Loucy (cell line): Measurements from ENCODE around the gene ZBTB16.

Experiments used
- H2AFZ ChIP-seq: fragments of 200-600 bp; sonication (generic); 2 replicates; pipeline ENCODE4 v1.6.0; 2016; ENCODE audit warnings: antibody characterized with exemption, mild to moderate bottlenecking, low read length, moderate library complexity
- H3F3A ChIP-seq: fragments of 200-600 bp; 2 replicates; pipeline ENCODE4 v1.6.0; 2016; ENCODE audit warnings: antibody characterized with exemption, low read depth, mild to moderate bottlenecking
- H3K27me3 ChIP-seq: fragments of 200-600 bp; sonication (generic); 2 replicates; pipeline ENCODE4 v1.6.1; 2014; ENCODE audit warnings: low read length, mild to moderate bottlenecking; ENCODE audit not compliant: insufficient read depth, poor library complexity, severe bottlenecking
- H3K36me3 ChIP-seq: fragments of 200-600 bp; sonication (generic); 2 replicates; pipeline ENCODE4 v1.6.1; 2016; ENCODE audit warnings: low read length; ENCODE audit not compliant: insufficient read depth
- H3K4me1 ChIP-seq: fragments of 200-600 bp; sonication (generic); 2 replicates; pipeline ENCODE4 v1.5.1; 2014; ENCODE audit warnings: low read length, mild to moderate bottlenecking; ENCODE audit not compliant: insufficient read depth, poor library complexity, severe bottlenecking
- H3K4me2 ChIP-seq: fragments of 200-600 bp; sonication (generic); 2 replicates; pipeline ENCODE4 v1.6.0; 2014; ENCODE audit warnings: antibody characterized with exemption, low read length, low read depth, mild to moderate bottlenecking; ENCODE audit not compliant: poor library complexity, severe bottlenecking
- H3K4me3 ChIP-seq: fragments of 200-600 bp; sonication (generic); 2 replicates; pipeline ENCODE4 v1.5.1; 2014; ENCODE audit warnings: low read length, mild to moderate bottlenecking, mixed read lengths; ENCODE audit not compliant: poor library complexity, severe bottlenecking
- H3K79me2 ChIP-seq: fragments of 200-600 bp; sonication (generic); 2 replicates; pipeline ENCODE4 v1.6.1; 2014; ENCODE audit warnings: low read length; ENCODE audit not compliant: insufficient read depth
- H3K9ac ChIP-seq: fragments of 200-600 bp; sonication (generic); 2 replicates; pipeline ENCODE4 v1.6.0; 2014; ENCODE audit warnings: mild to moderate bottlenecking, low read depth, low read length, moderate library complexity; ENCODE audit not compliant: poor library complexity, severe bottlenecking
- H3K9me2 ChIP-seq: fragments of 200-600 bp; sonication (generic); replicated peaks from 2 replicates; pipeline ENCODE4 v1.6.1; 2016; ENCODE audit warnings: low read depth, low read length, mixed read lengths
- H3K9me3 ChIP-seq: fragments of 200-600 bp; sonication (generic); 2 replicates; pipeline ENCODE4 v1.6.1; 2014; ENCODE audit warnings: mild to moderate bottlenecking, antibody characterized with exemption, low read length, low read depth; ENCODE audit not compliant: insufficient read depth
- H4K20me1 ChIP-seq: fragments of 200-600 bp; sonication (generic); 2 replicates; pipeline ENCODE4 v1.6.0; 2014; ENCODE audit warnings: antibody characterized with exemption, low read length, mild to moderate bottlenecking; ENCODE audit not compliant: insufficient read depth, poor library complexity, severe bottlenecking
- CTCF ChIP-seq: fragments of 200-600 bp; sonication (generic); conservative IDR thresholded peaks from 2 replicates; pipeline ENCODE4 v1.5.1; 2014; ENCODE audit warnings: mild to moderate bottlenecking, antibody characterized with exemption, low read length
- EZH2phosphoT487 ChIP-seq: fragments of 200-600 bp; IDR thresholded peaks from 2 replicates; pipeline ENCODE4 v1.6.1; 2018; ENCODE audit warnings: antibody characterized with exemption, mild to moderate bottlenecking, moderate library complexity, borderline replicate concordance

Gene ZBTB16

DNA sequence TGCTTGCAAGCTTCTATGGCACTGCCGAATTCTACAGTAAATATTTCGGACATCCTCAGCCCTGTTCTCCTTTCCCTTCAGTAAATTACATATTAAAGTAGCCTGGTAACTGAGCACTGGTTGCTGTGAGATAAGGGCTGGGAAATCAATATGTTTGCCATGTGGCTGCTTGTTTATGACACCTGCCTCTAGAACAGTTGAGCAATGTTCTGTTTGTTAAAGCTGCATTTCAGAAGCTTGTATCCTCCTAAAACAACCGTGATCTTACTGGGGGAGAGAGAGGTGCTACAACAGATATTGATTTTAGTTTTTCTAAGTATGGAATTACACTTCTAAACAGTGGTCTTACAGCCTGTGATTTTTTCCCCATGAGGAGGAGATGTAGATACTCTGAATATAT lies 39.4 kb downstream of the ZBTB16 start:
- Histone ChIP-seq H3K4me2 (peak overlapping the region; percentile 14), H3K4me1 (peaks cover 75% of the 10 kb centered on the region), H3K79me2 (no peaks in the 10 kb centered on the region), H3K9me2 (no peaks in the 10 kb centered on the region), H3K9ac (peak overlapping the region; percentile 53), H3K4me3 (no peak overlapping the region), H3K36me3 (no peaks in the 10 kb centered on the region), H3F3A (0 out of 2 replicates have a peak, but pooled peaks cover under 1% of the 10 kb centered on the region), H4K20me1 (no peaks in the 10 kb centered on the region), H2AFZ (no peak overlapping the region), H3K27me3 (no peaks in the 10 kb centered on the region), H3K9me3 (no peaks in the 10 kb centered on the region)
- TF ChIP-seq CTCF (no peak), EZH2phosphoT487 (no peak)

GRCh38 chr11:114099392-114100178 lies 40.1 kb downstream of the ZBTB16 start:
- Histone ChIP-seq H4K20me1 (no peaks in the 10 kb centered on the region), H3K4me3 (no peak overlapping the region), H3K36me3 (no peaks in the 10 kb centered on the region), H3K9me2 (no peaks in the 10 kb centered on the region), H3K4me1 (peaks cover 81% of the 10 kb centered on the region), H3K9ac (peak overlapping the region; percentile 53), H3K27me3 (no peaks in the 10 kb centered on the region), H3F3A (0 out of 2 replicates have a peak, but pooled peaks cover 3% of the 10 kb centered on the region), H2AFZ (no peak overlapping the region), H3K4me2 (peak overlapping the region; percentile 14), H3K9me3 (no peaks in the 10 kb centered on the region), H3K79me2 (no peaks in the 10 kb centered on the region)
- TF ChIP-seq EZH2phosphoT487: no peak
- TF ChIP-seq CTCF: no peak

DNA sequence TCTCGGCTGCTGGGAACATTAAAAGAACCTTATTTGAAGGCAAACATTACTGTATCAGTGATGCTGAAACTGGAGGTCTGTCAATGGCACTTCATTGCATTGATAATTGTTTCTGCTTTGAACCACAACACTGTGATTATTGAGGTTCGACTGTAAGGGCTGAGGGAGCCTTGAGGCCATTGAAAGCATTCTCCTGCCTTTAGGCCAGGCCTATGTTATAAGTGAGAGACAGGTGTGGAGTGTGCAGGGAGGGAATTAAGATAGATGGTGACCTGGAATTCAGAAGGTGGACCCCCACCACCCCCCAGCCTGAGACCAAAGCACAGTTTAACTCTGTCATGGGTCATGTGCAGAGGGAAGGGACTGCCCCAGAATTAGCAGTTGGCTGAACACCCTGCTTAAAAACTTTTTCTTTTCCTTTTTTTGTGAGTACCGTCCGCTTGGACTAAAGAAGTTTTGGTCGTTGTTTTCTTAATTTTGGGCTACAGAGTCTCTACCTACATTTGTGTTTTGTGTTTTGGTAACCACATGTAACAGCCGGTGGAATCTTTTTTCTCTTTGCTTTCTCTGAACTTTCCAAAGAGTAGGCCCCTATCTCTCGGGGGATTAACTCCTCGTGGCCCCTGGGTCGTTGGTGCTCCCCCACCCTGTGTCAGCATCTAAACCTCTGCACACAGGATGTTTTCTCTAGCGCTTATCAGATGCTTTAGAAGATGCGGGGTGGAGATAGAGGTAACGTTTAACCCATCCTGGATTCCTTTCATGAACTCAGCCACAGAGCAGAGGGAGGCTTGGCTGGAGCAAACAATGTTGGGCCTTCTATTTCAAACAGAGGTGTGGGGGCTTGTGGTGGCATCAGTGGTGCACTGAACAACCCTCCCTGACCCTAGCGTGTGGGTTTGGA lies 43.7 kb downstream of the ZBTB16 start:
- Histone ChIP-seq H3K9ac (peak overlapping the region; percentile 60), H4K20me1 (no peaks in the 10 kb centered on the region), H2AFZ (no peak overlapping the region; the same call in 1 of the 2 replicates)

More for the DNA sequence above, 43.7 kb downstream of the ZBTB16 start:
- Histone ChIP-seq H3K9me2 (no peaks in the 10 kb centered on the region), H3K27me3 (no peaks in the 10 kb centered on the region), H3K4me2 (peak overlapping the region; percentile 44), H3K4me1 (peaks cover 78% of the 10 kb centered on the region), H3K9me3 (no peaks in the 10 kb centered on the region), H3F3A (0 out of 2 replicates have a peak, but pooled peaks cover 3% of the 10 kb centered on the region), H3K4me3 (peak overlapping the region; percentile 10), H3K36me3 (no peaks in the 10 kb centered on the region), H3K79me2 (no peaks in the 10 kb centered on the region)
- TF ChIP-seq EZH2phosphoT487: no peak
- TF ChIP-seq CTCF: no peak
